ENCODE results near the gene DENND1A. TPM values are rescaled to one million over a fixed set of nuclear protein-coding genes. Genes with fewer than 3 reads are reported as not detected.

DENND1A gene
- total RNA-seq, 1 experiment from 2014 or later = 23.5 TPM

DNA sequence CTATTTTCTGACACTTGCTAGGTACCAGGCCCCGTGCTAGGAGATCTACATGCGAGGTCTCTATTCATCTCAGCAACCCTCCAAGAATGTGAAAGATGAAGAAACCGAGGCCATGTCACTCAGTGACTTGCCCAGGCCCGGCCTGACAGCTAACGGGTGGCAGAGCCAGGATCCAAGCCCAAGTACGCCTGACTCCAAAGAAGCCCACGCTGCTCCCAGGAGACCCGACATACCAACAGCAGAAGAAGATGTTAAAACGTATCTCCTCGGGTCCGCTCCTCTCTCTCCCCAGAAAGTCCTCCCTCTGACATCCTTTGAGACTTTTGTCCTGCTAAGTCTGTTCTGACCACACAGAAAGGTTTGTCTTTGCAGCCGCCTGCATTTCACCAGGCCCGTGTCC lies 508.7 kb downstream of the DENND1A start (continued):
- TF ChIP-seq, protein P1, sequence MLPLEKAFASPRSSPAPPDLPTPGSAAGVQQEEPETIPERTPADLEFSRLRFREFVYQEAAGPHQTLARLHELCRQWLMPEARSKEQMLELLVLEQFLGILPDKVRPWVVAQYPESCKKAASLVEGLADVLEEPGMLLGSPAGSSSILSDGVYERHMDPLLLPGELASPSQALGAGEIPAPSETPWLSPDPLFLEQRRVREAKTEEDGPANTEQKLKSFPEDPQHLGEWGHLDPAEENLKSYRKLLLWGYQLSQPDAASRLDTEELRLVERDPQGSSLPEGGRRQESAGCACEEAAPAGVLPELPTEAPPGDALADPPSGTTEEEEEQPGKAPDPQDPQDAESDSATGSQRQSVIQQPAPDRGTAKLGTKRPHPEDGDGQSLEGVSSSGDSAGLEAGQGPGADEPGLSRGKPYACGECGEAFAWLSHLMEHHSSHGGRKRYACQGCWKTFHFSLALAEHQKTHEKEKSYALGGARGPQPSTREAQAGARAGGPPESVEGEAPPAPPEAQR (CRISPR knock-in tag; IDR thresholded peaks at IDR 0.05) = no peak
- TF ChIP-seq, protein P2, sequence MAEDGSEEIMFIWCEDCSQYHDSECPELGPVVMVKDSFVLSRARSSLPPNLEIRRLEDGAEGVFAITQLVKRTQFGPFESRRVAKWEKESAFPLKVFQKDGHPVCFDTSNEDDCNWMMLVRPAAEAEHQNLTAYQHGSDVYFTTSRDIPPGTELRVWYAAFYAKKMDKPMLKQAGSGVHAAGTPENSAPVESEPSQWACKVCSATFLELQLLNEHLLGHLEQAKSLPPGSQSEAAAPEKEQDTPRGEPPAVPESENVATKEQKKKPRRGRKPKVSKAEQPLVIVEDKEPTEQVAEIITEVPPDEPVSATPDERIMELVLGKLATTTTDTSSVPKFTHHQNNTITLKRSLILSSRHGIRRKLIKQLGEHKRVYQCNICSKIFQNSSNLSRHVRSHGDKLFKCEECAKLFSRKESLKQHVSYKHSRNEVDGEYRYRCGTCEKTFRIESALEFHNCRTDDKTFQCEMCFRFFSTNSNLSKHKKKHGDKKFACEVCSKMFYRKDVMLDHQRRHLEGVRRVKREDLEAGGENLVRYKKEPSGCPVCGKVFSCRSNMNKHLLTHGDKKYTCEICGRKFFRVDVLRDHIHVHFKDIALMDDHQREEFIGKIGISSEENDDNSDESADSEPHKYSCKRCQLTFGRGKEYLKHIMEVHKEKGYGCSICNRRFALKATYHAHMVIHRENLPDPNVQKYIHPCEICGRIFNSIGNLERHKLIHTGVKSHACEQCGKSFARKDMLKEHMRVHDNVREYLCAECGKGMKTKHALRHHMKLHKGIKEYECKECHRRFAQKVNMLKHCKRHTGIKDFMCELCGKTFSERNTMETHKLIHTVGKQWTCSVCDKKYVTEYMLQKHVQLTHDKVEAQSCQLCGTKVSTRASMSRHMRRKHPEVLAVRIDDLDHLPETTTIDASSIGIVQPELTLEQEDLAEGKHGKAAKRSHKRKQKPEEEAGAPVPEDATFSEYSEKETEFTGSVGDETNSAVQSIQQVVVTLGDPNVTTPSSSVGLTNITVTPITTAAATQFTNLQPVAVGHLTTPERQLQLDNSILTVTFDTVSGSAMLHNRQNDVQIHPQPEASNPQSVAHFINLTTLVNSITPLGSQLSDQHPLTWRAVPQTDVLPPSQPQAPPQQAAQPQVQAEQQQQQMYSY (CRISPR knock-in tag; IDR thresholded peaks at IDR 0.05) = no peak
- TF ChIP-seq, protein P3, sequence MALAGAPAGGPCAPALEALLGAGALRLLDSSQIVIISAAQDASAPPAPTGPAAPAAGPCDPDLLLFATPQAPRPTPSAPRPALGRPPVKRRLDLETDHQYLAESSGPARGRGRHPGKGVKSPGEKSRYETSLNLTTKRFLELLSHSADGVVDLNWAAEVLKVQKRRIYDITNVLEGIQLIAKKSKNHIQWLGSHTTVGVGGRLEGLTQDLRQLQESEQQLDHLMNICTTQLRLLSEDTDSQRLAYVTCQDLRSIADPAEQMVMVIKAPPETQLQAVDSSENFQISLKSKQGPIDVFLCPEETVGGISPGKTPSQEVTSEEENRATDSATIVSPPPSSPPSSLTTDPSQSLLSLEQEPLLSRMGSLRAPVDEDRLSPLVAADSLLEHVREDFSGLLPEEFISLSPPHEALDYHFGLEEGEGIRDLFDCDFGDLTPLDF (CRISPR knock-in tag; IDR thresholded peaks at IDR 0.05) = no peak
- TF ChIP-seq, protein P4, sequence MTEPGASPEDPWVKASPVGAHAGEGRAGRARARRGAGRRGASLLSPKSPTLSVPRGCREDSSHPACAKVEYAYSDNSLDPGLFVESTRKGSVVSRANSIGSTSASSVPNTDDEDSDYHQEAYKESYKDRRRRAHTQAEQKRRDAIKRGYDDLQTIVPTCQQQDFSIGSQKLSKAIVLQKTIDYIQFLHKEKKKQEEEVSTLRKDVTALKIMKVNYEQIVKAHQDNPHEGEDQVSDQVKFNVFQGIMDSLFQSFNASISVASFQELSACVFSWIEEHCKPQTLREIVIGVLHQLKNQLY (CRISPR knock-in tag; IDR thresholded peaks at IDR 0.05) = no peak
- TF ChIP-seq ZNF138 (CRISPR knock-in tag; conservative IDR thresholded peaks at IDR 0.05) (no peak), KAT7 (CRISPR knock-in tag; IDR thresholded peaks at IDR 0.05; ENCODE audit: borderline replicate concordance) (no peak)

DNA sequence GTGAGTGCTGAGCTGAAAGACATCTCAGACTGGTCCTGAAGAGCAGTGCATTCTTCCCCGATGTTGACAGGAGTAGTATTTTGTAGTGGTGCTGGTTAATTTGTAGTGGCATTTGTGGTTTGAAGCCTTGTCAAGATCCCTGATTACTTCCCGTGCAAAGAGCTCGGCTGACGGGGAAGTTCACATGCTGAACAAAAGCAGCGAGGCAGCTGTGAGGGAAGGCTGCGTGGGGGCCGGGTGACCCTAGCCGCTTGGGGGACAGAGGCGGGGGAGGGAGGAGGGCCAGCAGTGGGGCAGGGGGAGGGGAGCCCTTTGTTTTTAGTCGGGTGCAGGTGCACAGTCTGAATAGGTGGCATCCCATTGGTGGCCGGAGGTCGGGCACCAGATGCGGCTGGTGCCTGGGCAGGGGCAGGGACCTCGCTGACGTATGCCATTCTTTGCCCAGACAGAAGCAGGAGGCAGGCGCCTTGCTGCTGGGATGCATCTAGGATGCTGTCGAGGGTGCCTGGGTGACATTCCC lies 509.3 kb downstream of the DENND1A start:
- Mint-ChIP-seq H3K27me3 (ENCODE audit: low read depth) (no peaks in the 10 kb centered on the region; the same call in 1 of the 2 replicates), H3K9me3 (no peaks in the 10 kb centered on the region), H3K4me1 (peaks cover 41% of the 10 kb centered on the region), H3K4me3 (no peak overlapping the region), H3K36me3 (0 out of 2 replicates have a peak, but pooled peaks cover 2% of the 10 kb centered on the region), H3K27ac (no peak overlapping the region)
- POLR2A ChIA-PET = interaction anchor here (0.6 kb wide), 1 partner anchor 577 kb away, joined by 3 read pairs; no protein-coding TSS in a partner anchor
- no peak for DNase-seq (ENCODE audit: low spot score)
- CTCF ChIA-PET = interaction anchor here (0.6 to 1.7 kb wide), 4 partner anchors 12 to 842 kb away, joined by 3 to 8 read pairs (median 3); no protein-coding TSS in a partner anchor
- ATAC-seq = no peak
- TF ChIP-seq, protein P5, sequence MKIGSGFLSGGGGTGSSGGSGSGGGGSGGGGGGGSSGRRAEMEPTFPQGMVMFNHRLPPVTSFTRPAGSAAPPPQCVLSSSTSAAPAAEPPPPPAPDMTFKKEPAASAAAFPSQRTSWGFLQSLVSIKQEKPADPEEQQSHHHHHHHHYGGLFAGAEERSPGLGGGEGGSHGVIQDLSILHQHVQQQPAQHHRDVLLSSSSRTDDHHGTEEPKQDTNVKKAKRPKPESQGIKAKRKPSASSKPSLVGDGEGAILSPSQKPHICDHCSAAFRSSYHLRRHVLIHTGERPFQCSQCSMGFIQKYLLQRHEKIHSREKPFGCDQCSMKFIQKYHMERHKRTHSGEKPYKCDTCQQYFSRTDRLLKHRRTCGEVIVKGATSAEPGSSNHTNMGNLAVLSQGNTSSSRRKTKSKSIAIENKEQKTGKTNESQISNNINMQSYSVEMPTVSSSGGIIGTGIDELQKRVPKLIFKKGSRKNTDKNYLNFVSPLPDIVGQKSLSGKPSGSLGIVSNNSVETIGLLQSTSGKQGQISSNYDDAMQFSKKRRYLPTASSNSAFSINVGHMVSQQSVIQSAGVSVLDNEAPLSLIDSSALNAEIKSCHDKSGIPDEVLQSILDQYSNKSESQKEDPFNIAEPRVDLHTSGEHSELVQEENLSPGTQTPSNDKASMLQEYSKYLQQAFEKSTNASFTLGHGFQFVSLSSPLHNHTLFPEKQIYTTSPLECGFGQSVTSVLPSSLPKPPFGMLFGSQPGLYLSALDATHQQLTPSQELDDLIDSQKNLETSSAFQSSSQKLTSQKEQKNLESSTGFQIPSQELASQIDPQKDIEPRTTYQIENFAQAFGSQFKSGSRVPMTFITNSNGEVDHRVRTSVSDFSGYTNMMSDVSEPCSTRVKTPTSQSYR (CRISPR knock-in tag; IDR thresholded peaks at IDR 0.05) = no peak
- TF ChIP-seq SMAD4 (CRISPR knock-in tag; IDR thresholded peaks at IDR 0.05) (no peak), JAZF1 (CRISPR knock-in tag; IDR thresholded peaks at IDR 0.05) (no peak), GABPB1 (CRISPR knock-in tag; IDR thresholded peaks at IDR 0.05) (no peak), NR3C1 (CRISPR knock-in tag; conservative IDR thresholded peaks at IDR 0.05; ENCODE audit: low read depth) (no peak)
- TF ChIP-seq, protein P6, sequence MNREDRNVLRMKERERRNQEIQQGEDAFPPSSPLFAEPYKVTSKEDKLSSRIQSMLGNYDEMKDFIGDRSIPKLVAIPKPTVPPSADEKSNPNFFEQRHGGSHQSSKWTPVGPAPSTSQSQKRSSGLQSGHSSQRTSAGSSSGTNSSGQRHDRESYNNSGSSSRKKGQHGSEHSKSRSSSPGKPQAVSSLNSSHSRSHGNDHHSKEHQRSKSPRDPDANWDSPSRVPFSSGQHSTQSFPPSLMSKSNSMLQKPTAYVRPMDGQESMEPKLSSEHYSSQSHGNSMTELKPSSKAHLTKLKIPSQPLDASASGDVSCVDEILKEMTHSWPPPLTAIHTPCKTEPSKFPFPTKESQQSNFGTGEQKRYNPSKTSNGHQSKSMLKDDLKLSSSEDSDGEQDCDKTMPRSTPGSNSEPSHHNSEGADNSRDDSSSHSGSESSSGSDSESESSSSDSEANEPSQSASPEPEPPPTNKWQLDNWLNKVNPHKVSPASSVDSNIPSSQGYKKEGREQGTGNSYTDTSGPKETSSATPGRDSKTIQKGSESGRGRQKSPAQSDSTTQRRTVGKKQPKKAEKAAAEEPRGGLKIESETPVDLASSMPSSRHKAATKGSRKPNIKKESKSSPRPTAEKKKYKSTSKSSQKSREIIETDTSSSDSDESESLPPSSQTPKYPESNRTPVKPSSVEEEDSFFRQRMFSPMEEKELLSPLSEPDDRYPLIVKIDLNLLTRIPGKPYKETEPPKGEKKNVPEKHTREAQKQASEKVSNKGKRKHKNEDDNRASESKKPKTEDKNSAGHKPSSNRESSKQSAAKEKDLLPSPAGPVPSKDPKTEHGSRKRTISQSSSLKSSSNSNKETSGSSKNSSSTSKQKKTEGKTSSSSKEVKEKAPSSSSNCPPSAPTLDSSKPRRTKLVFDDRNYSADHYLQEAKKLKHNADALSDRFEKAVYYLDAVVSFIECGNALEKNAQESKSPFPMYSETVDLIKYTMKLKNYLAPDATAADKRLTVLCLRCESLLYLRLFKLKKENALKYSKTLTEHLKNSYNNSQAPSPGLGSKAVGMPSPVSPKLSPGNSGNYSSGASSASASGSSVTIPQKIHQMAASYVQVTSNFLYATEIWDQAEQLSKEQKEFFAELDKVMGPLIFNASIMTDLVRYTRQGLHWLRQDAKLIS (CRISPR knock-in tag; IDR thresholded peaks at IDR 0.05; ENCODE audit: borderline replicate concordance) = no peak
